H7 (cell line): ENCODE results near the gene TMPRSS13. TPM values are rescaled to one million over a fixed set of nuclear protein-coding genes. Genes with fewer than 3 reads are reported as not detected.
"Not testable (repeated sequence)": the region's sequence is repeated elsewhere in the genome, so short reads cannot be mapped to it uniquely, and the experiment has no call there.

Experiments
- DNase-seq: peaks from one replicate; pipeline ENCODE4 v3.0.0; 2012
- H3K27me3 ChIP-seq: 2 replicates; pipeline ENCODE4 v1.6.0; 2011; ENCODE audit warnings: mild to moderate bottlenecking, low read length; ENCODE audit not compliant: control insufficient read depth, insufficient read depth
- H3K36me3 ChIP-seq: replicated peaks from 2 replicates; pipeline ENCODE4 v1.5.1; 2011; ENCODE audit warnings: low read length; ENCODE audit not compliant: control insufficient read depth, insufficient read depth
- H3K4me3 ChIP-seq: 2 replicates; pipeline ENCODE4 v1.5.1; 2011; ENCODE audit warnings: low read depth, mild to moderate bottlenecking, control low read depth, low read length, moderate library complexity; ENCODE audit not compliant: insufficient read depth
- total RNA-seq: library from RNA; depleted of rRNA; stranded (reverse); fragments of >200 nt; shearing (Covaris generic); gene quantifications from 2 replicates; pipeline ENCODE4 v1.2.3, GENCODE V29; 2014

The TMPRSS13 gene
- total RNA-seq, 1 experiment from 2014 or later = 0.31 TPM

DNA sequence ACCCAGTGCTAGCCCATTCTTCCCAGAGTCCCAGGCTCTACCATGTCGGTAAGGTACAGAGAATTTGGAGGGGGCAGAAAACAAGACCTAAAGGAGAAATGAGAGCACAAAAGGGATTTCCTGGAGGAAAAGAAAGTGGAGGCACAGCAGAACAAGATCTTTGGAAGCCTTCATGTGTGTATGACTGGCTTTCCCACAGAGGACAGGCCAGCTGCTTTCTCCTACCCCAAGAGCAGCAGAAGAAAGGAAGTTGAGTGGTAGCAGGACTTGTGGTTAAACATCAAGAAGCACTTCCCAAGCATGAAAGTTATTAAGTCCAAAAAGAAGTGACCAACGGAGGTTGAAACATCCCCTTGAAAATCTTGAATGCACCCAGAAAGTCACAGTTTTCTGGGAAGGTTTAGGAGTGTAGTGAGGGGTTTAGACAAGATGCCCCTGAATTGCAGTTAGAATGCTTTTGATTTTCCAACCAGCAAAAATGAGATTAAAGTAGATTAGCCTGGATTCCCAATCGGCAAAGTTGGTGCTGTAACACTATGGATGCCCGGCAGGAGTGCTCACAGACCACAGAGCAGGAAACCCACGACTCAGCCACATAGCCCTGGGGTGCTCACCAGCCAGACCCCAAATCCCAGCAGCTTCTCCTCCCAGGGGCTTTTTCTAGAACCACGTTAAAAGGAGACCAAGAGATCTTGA lies 608 bp downstream of the TMPRSS13 start:
- H3K27me3 ChIP-seq = no peaks in the 10 kb centered on the region; the same call in 1 of the 2 replicates
- H3K4me3 ChIP-seq = no peak overlapping the region
- DNase-seq = no peak
- H3K36me3 ChIP-seq = no peaks in the 10 kb centered on the region

DNA sequence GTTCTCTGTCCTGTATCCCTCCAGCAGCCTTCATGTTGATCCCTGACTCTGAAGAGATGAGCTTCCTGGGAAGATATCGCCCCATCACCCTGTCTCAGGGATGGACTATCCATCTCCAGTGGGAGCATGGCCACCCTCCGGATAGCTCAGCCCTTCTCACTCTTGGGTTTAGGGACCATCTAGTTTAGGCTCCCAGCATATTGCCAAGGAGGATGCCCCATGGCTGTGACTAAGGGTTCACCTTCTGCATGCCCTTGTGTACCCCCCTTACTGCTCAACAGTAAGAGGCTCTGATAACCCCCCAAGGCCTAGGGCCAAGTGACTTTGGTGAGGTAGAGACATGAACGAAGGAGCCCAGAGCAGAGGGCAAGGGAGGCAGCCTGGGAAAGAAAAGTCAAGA lies 1.3 kb downstream of the TMPRSS13 start:
- no peak for DNase-seq
- Histone ChIP-seq H3K4me3 (no peak overlapping the region), H3K27me3 (no peaks in the 10 kb centered on the region; the same call in 1 of the 2 replicates), H3K36me3 (no peaks in the 10 kb centered on the region)

DNA sequence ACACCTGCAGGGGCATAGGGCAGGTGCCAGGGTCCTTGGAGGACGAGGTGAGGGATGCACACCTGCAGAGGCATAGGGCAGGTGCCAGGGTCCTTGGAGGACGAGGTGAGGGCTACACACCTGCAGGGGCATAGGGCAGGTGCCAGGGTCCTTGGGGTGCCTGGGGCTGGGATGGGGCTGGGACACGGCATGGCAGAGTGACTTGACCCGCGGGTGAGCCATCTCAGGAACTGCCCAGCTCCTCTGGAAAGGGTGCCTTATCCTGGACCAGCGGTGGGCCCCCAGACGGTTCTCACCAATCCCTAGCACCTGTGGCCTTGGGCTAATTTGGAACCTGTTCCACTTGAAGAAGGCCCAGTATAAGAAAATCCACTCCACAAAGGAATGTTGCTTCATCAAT lies 3.0 kb downstream of the TMPRSS13 start:
- DNase-seq = not testable (repeated sequence)

DNA sequence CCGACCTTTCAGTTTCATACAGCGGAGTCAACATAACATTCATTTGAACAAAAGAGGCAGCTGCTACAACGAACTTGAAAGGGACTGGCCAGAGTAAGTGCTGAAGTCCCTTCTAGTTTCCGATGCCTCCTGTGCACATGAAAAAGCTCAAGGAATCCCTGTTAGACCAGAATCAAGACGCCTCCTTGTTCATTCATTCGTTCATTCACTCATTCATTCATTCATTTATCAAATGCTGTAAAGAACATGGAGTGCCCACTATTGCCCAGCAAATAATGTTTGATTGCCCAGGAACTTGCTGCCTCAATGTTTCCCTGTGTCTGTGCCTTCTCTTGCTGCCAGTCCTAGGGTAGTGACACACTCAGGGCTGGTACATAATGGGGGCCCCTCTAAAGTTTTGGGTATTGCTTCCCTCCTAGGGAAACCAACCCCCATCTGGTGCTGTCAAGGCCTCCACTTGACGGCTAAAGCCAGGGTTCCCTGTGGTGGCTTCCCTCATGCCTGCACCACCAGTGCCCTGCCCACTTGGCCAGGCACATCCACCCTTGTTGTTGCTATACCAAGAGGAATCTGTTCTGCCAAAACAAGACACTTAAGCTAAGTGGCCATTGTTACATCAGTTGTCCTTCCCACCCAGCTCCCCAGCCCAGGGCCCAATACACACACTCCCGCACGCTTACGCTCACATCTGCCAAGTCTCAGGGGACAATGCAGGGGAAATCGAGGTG lies 3.8 kb downstream of the TMPRSS13 start:
- no peaks in the 10 kb centered on the region for H3K36me3 ChIP-seq
- H3K27me3 ChIP-seq = no peaks in the 10 kb centered on the region; the same call in 1 of the 2 replicates
- no peak for DNase-seq
- no peak overlapping the region for H3K4me3 ChIP-seq

More for the DNA sequence above, 3.0 kb downstream of the TMPRSS13 start:
- not testable (repeated sequence) for H3K27me3 ChIP-seq, H3K36me3 ChIP-seq, H3K4me3 ChIP-seq

DNA sequence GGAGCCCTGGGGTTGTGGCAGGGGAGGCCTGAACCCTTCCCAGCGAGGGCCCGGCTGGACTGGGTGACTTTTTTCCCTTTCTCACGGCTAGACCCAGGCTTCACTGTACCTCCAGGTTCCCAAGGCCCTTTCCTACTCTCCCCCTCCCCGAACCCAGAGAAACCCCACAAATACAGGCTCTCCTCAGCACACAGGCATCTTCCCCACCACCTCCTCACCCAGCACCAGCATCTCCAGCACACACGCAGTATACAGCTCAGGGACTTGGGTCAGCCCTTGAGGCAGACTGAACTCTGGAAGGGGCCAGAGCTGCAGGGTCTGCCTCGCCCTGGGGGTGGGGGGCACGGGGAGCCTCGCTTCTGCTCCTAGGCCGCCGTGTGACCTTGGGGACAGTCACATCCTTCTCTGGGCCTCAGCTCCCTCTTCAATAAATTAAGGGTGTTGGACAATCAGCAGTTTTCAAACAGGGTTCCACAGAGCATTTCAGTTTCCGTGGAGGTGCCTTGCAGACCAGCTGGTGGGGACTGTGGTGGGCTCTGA lies 4.5 kb downstream of the TMPRSS13 start:
- Histone ChIP-seq H3K36me3 (no peaks in the 10 kb centered on the region), H3K27me3 (no peaks in the 10 kb centered on the region; the same call in 1 of the 2 replicates), H3K4me3 (no peak overlapping the region)
- peak; percentile 36 for DNase-seq

DNA sequence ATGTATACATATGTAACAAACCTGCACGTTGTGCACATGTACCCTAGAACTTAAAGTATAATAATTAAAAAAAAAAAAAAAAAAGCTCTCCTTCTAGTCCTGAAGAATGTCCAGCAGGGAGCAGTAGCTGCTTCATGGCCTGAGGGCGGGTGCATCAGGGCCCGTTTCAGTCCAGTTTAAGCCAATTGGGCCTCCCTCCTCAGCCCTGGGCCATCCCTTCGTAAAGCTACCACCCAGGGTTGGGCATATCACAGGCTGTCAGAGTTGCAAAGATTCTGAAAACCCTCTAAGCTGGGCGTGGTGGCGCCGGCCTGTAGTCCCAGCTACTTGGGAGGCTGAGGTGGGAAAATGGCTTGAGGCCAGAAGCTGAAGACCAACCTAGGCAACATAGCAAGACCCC lies 5.4 kb downstream of the TMPRSS13 start:
- no peaks in the 10 kb centered on the region; the same call in 1 of the 2 replicates for H3K27me3 ChIP-seq
- DNase-seq = peak; percentile 68
- H3K36me3 ChIP-seq = no peaks in the 10 kb centered on the region
- no peak overlapping the region for H3K4me3 ChIP-seq

- H3K36me3 ChIP-seq = no peaks in the 10 kb centered on the region
- DNase-seq = no peak
- no peak overlapping the region for H3K4me3 ChIP-seq
- no peaks in the 10 kb centered on the region; the same call in 1 of the 2 replicates for H3K27me3 ChIP-seq
These were observed 5.9 kb downstream of the TMPRSS13 start for GRCh38 chr11:117923275-117923674.

DNA sequence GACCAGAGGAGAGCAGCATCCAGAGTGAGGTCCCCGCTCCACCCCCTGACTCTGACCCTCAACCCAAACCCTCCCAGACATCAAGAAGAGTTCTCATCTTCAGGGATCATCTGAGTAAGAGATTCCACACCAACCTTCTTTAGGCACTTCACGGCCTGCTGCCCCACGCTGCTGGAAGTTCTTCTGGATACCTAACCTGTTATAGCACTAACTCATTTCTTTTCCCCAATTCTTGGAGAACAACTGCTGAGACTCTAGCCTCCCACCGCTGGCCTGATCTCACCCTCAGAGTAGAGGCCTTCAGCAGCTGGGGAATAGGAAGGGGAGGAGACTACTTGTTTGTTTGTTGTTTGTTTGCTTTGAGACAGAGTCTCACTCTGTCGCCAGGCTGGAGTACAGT lies 7.3 kb downstream of the TMPRSS13 start:
- DNase-seq = no peak
- Histone ChIP-seq H3K36me3 (no peaks in the 10 kb centered on the region), H3K27me3 (no peaks in the 10 kb centered on the region), H3K4me3 (no peak overlapping the region)

- H3K36me3 ChIP-seq = no peaks in the 10 kb centered on the region
- no peaks in the 10 kb centered on the region for H3K27me3 ChIP-seq
- H3K4me3 ChIP-seq = no peak overlapping the region
- no peak for DNase-seq
These were observed 7.7 kb downstream of the TMPRSS13 start for GRCh38 chr11:117921456-117921855.

DNA sequence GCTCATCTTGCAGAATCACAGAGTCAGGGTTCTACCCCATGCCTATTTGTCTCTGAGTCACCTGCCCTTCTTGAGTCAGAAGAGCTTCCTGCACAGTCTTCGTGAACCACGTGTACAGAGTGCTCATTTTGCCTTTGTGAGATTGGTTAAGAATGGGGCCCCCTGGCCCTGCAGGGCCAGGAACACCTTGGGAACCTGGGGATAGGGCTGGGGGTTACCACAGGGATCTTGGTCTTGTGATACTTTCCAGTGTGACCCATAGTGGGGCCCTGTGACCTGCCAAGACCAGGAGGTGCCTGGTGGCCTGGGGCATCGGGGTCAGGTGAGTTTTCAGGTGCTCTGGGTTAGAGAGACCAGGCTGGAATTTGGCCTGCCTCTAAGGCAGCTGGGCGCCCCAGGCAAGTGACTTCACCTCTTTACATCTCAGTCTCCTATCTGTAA lies 9.4 kb downstream of the TMPRSS13 start:
- Histone ChIP-seq H3K4me3 (no peak overlapping the region), H3K27me3 (no peaks in the 10 kb centered on the region), H3K36me3 (no peaks in the 10 kb centered on the region)
- no peak for DNase-seq

DNA sequence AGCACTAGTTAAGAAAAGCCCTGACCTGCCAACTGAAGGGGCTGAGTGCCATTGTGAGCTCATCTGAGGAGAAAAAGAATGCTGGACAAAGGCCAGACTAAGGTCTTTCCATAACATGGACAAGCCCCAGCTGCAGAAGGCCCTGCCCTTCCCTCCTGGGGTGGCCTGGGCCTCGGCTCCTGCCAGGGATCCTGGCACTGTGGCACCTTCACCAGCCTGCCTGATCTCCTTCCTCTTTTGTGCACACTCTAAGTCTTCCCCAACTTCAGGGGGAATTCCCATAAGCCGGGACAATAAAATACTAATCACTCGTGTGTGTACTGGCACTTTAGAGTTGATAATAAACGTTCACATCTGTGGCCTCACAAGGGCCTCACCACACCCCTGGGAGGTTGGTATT lies 9.9 kb downstream of the TMPRSS13 start:
- H3K27me3 ChIP-seq = no peaks in the 10 kb centered on the region; the same call in 1 of the 2 replicates
- no peak for DNase-seq
- no peak overlapping the region for H3K4me3 ChIP-seq
- no peaks in the 10 kb centered on the region for H3K36me3 ChIP-seq

DNA sequence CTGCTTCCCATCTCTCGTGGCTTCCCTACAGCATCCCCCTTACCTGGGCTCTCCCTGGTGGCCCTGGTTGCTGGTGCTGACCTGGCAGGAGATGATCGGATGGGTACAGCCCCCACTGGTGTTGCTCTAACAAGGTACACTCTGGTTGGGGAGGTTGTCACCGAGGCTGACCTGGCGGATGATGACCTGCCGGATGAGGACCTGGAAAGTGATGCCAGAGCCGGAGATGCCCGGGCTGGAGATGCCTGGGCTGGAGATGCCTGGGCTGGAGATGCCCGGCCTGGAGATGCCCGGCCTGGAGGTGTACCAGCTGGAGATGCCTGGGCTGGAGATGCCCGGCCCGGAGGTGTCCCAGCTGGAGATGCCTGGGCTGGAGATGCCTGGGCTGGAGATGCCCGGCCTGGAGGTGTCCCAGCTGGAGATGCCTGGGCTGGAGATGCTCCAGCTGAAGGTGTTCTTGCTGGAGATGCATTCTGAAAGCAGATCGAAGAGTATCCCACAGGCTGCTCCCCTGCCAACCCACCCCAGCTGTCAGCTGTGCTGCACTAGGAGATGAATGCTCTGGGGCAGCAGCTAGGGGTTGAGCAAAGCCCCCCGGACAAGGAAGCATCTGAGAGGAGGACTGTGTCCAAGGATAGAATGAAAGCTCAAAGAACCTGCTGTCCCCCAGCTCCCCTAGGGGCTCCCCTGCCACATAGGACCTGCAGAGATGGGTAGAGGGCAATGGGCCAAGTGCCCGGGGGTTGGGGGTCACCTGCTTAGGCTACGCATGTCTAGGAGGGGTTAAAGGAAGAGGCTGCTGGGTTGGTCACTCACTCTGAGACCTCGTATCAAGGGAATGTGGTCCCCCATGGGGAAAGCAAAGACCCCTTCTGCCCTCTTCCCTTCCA lies 10.6 kb downstream of the TMPRSS13 start:
- Histone ChIP-seq H3K4me3 (no peak overlapping the region), H3K27me3 (no peaks in the 10 kb centered on the region; the same call in 1 of the 2 replicates), H3K36me3 (no peaks in the 10 kb centered on the region)
- DNase-seq = no peak

- no peaks in the 10 kb centered on the region; the same call in 1 of the 2 replicates for H3K27me3 ChIP-seq
- no peak for DNase-seq
- H3K36me3 ChIP-seq = no peaks in the 10 kb centered on the region
- H3K4me3 ChIP-seq = no peak overlapping the region
These were observed 11.5 kb downstream of the TMPRSS13 start for GRCh38 chr11:117917591-117918151.

DNA sequence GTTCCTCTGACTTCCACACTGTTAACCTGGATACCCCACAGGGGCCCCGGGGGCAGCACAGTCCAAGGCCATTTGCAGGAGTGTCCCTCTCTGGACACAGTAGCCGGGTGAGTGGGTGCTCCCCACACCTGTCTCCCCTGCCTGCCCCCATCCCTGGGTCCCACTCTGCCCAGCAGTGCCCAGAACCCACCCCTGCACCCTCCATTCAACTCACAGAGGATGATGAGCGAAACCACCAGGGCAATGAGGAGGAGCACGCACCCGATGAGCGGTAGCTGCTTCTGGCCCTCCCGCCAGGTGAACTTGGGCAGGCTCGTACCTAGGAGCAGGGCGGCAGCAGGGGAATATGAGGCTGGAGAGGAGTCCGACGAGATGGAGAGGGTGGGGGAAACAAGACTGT lies 12.2 kb downstream of the TMPRSS13 start:
- Histone ChIP-seq H3K4me3 (no peak overlapping the region), H3K27me3 (no peaks in the 10 kb centered on the region; the same call in 1 of the 2 replicates), H3K36me3 (no peaks in the 10 kb centered on the region)
- no peak for DNase-seq
